Stomach smooth muscle (tissue), 2 donors: ENCODE data around the gene SLC12A7.

Experiments
- H3K27ac ChIP-seq: one replicate; pipeline ENCODE4 v1.7.0; 2013; ENCODE audit warnings: mild to moderate bottlenecking, low read length, inconsistent platforms
- H3K27me3 ChIP-seq, 2 donors: one replicate each; pipeline ENCODE4 v1.7.0; 2013; ENCODE audit warnings: low read length in 2 of 2; ENCODE audit not compliant: insufficient read depth in 2 of 2, control insufficient read depth in 1 of 2
- H3K36me3 ChIP-seq, 2 donors: one replicate each; pipeline ENCODE4 v1.7.0; 2013; ENCODE audit warnings: low read length in 2 of 2; ENCODE audit not compliant: control insufficient read depth in 2 of 2, insufficient read depth in 2 of 2
- H3K4me1 ChIP-seq: one replicate; pipeline ENCODE4 v1.7.0; 2013; ENCODE audit warnings: low read length; ENCODE audit not compliant: control insufficient read depth, insufficient read depth
- H3K4me3 ChIP-seq, 2 donors: one replicate each; pipeline ENCODE4 v1.7.0; 2013; ENCODE audit warnings: low read length in 2 of 2
- H3K9ac ChIP-seq, 2 donors: one replicate each; pipeline ENCODE4 v1.7.0; 2013; ENCODE audit warnings: low read length in 2 of 2, mild to moderate bottlenecking in 1 of 2
- H3K9me3 ChIP-seq, 2 donors: one replicate each; pipeline ENCODE4 v1.7.0; 2013; ENCODE audit warnings: low read length in 2 of 2; ENCODE audit not compliant: control insufficient read depth in 2 of 2
- donor health status: healthy.
- donor health status: Pancreatic carcinoma.

Gene SLC12A7

DNA sequence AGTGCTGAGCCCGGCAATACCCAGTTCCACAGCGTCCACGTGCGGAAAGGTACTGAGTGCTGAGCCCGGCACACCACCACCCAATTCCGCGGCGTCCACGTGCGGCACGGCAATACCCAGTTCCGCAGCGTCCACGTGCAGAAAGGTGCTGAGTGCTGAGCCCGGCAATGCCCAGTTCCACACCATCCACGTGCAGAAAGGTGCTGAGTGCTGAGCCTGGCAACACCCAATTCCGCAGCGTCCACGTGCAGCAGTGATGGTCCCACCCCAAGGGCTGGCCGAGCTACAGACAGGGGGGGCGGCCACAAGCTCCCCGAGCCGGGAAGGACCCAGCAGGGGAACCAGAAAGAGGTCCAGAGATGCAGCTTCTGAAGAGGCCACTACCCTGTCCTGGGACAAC lies 20.2 kb downstream of the SLC12A7 start:
- no peak overlapping the region for H3K9ac ChIP-seq
- H3K27ac ChIP-seq = peak overlapping the region; percentile 24
- H3K36me3 ChIP-seq = peaks cover 7 to 17% of the 10 kb centered on the region in 2 donors
- no peaks in the 10 kb centered on the region for H3K9me3 ChIP-seq
- H3K4me1 ChIP-seq = no peaks in the 10 kb centered on the region
- no peaks in the 10 kb centered on the region for H3K27me3 ChIP-seq
- H3K4me3 ChIP-seq = no peak overlapping the region

DNA sequence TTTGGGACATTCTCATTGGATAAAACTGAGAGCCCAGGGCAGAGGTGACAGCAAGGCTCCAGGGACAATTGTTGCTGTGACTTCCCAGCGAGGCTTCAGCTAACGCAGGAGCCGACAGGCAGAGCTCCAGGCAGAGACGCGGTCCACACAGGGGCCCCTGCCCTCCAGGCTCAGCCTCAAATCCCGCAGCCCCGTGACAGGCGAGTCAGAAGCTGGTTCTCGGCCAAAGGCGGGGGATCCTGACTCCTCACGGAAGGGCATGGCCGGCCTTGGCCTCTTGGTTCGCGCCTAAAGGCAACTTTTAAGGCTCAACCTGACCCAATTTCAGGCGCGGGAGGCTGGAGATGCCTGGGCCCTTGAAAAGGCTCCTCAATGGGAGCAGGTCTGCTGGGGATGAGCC lies 21.3 kb downstream of the SLC12A7 start:
- no peak overlapping the region for H3K9ac ChIP-seq
- no peaks in the 10 kb centered on the region for H3K27me3 ChIP-seq
- no peak overlapping the region for H3K4me3 ChIP-seq
- H3K4me1 ChIP-seq = no peaks in the 10 kb centered on the region
- H3K27ac ChIP-seq = no peak overlapping the region
- peaks cover 9 to 24% of the 10 kb centered on the region in 2 donors for H3K36me3 ChIP-seq
- H3K9me3 ChIP-seq = no peaks in the 10 kb centered on the region

DNA sequence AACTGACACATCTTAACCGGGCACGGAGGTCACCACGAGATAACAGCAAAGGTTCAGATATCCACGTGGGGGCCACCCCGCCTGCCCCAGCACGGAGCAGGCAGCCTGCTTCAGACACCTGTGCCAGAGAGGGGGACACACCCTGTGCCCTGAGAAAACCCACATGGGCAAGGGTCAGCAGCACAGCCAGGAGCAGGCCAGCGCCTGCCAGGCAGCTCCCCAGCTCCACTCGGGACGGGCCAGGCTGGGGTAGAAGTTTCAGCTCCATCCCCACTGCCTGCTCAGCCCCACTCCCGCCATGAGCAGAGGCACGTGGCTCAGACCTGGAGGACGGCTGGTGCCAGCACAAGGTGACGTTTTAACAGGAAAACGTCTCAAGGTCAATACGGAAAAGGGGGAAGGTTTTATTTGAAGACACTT lies 22.2 kb downstream of the SLC12A7 start:
- Histone ChIP-seq H3K27me3 (no peaks in the 10 kb centered on the region), H3K4me3 (no peak overlapping the region), H3K36me3 (peaks cover 12 to 30% of the 10 kb centered on the region in 2 donors), H3K4me1 (no peaks in the 10 kb centered on the region), H3K9ac (no peak overlapping the region), H3K27ac (no peak overlapping the region), H3K9me3 (no peaks in the 10 kb centered on the region)

DNA sequence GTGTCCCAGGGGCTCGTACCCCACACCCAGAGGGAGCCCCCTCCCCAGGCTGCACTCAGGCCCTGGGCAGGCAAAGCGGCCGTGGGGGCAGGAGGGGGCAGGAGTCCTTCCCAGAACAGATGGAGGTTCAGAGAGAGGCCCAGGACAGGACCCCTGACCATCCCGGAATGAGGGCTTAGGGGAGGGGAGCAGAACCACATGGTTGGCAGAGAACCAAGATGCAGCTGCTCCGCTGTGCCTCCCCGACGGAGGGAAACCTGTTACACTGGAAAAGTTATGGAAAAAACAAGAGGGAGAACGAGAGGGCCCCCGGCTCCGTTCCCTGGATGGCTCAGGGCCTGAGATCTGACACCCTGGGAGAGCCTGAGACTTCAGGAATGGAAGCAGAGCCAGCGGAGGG lies 22.7 kb downstream of the SLC12A7 start:
- H3K9me3 ChIP-seq = no peaks in the 10 kb centered on the region
- H3K27ac ChIP-seq = no peak overlapping the region
- peaks cover 12 to 34% of the 10 kb centered on the region in 2 donors for H3K36me3 ChIP-seq
- H3K4me1 ChIP-seq = no peaks in the 10 kb centered on the region
- H3K4me3 ChIP-seq = no peak overlapping the region
- no peak overlapping the region for H3K9ac ChIP-seq
- no peaks in the 10 kb centered on the region for H3K27me3 ChIP-seq

DNA sequence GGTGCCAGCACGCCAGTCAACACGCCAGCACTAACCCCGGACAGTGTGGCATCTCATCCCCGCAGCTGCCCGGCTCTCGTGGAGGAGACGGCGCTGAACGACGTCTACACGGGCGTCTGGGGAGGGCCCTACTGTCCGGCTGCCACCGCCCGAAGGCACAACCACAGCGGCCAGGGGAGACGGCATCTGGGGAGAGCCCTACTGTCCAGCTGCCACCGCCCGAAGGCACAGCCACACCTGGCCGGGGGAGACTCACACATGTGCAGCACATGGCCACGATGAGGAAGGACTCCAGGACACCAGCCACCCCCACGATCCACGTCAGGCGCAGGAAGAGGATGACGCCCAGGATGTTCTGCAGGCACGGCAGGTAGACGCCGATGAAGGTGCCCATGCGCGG lies 23.1 kb downstream of the SLC12A7 start:
- H3K36me3 ChIP-seq = peaks cover 12 to 34% of the 10 kb centered on the region in 2 donors
- no peak overlapping the region for H3K27ac ChIP-seq
- H3K4me1 ChIP-seq = no peaks in the 10 kb centered on the region
- H3K27me3 ChIP-seq = no peaks in the 10 kb centered on the region
- H3K4me3 ChIP-seq = no peak overlapping the region
- no peaks in the 10 kb centered on the region for H3K9me3 ChIP-seq
- no peak overlapping the region for H3K9ac ChIP-seq

DNA sequence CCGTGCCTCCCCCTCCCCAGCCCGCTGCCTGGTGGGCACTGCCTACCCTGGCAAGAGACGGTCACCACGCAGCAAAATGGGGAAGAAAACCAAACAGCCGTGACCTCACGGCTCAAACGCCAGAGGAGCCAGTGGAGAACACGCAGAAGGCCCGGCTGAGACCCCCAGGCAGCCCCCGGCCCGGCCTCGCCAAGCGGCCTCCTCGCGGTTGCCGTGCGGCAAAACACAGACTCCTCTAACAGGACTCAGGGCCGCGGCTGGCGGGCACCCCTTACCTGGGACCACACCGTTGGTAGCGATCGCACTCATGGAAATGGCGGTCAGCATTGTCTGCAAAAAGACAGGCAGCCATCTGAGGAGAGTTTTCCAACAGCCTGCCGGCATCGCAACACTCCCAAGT lies 23.8 kb downstream of the SLC12A7 start:
- no peaks in the 10 kb centered on the region for H3K4me1 ChIP-seq
- H3K27me3 ChIP-seq = no peaks in the 10 kb centered on the region
- H3K9ac ChIP-seq = no peak overlapping the region
- peaks cover 15 to 34% of the 10 kb centered on the region in 2 donors for H3K36me3 ChIP-seq
- no peaks in the 10 kb centered on the region for H3K9me3 ChIP-seq
- H3K27ac ChIP-seq = no peak overlapping the region
- no peak overlapping the region for H3K4me3 ChIP-seq

DNA sequence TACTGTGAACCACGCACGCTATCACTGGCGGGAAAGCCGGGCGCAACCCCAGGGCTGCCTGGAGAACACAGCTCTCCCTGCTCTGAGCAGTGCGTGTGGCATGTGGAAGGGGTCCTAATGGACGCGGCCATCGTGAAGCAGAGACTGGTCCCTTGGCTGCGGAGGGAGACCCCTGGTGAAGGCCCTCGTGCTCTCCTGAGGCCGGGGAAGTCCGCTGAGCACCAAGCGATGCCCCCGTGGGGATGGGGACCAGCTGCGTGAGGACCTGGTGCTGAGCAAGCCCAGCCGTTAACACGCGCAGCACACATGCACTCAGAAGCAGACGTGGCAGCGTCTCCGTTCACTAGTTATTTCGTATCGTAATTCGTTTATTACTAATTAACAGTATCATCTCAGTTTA lies 24.4 kb downstream of the SLC12A7 start:
- Histone ChIP-seq H3K27me3 (no peaks in the 10 kb centered on the region), H3K36me3 (peaks cover 15 to 31% of the 10 kb centered on the region in 2 donors), H3K4me3 (no peak overlapping the region), H3K27ac (no peak overlapping the region), H3K9ac (no peak overlapping the region), H3K9me3 (no peaks in the 10 kb centered on the region), H3K4me1 (no peaks in the 10 kb centered on the region)

DNA sequence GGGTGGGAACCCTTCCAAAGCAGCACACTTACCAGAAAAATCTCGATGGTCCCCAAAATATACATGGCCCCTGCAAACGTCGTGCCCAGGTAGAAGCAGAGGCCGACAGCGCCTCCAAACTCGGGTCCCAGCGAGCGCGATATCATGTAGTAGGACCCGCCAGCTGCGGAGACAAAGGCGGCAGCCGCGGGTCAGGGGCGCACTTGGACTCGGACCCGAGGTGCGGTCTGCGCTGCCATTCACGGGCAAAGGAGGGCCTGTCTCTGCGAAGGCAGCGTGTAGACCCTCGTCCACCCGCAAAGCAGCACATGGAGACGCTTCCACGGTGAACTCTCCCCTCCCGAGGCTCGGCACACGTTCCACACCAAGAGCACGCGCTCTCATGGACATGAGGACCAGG lies 25.0 kb downstream of the SLC12A7 start:
- H3K27ac ChIP-seq = no peak overlapping the region
- no peaks in the 10 kb centered on the region for H3K27me3 ChIP-seq
- no peaks in the 10 kb centered on the region for H3K4me1 ChIP-seq
- peaks cover 15 to 28% of the 10 kb centered on the region in 2 donors for H3K36me3 ChIP-seq
- H3K9ac ChIP-seq = no peak overlapping the region
- no peaks in the 10 kb centered on the region for H3K9me3 ChIP-seq
- no peak overlapping the region for H3K4me3 ChIP-seq

DNA sequence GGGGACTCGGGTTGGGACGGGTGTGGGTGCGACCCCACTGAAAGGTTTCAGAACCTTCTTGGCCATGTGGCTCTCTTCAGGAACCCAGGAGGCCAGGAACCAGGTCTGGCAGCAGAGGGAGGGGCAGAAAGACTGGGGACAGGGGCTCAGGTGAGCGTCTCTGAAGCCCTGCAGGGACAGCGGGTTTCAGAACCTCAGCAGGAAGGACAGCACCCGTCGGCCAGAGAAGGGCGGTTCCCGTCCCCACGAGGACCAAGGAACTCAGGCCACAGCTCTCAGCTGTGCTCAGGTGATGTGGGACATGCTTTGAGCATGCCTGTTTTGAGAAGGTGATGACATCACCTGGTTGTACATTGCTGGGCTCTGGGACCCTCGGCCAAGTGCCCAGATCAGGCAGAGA lies 25.7 kb downstream of the SLC12A7 start:
- H3K4me1 ChIP-seq = no peaks in the 10 kb centered on the region
- no peaks in the 10 kb centered on the region for H3K27me3 ChIP-seq
- peaks cover 19 to 30% of the 10 kb centered on the region in 2 donors for H3K36me3 ChIP-seq

DNA sequence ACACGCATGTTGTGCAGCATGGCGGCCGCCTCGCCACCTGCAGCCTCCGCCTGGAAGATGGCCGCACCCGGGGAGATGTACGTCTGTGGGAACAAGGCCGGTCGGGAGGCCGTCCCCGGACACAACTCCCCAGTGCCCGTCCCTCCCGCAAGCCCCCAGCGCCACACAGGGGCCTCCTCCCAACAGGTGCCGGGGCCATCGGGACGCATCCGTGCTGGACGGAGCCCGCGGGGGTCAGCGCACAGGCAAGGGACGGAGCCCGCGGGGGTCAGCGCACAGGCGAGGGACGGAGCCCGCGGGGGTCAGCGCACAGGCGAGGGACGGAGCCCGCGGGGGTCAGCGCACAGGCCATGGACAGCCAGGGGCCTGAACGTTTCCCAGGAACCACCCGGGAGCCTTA lies 26.5 kb downstream of the SLC12A7 start:
- Histone ChIP-seq H3K27me3 (no peaks in the 10 kb centered on the region), H3K4me3 (no peak overlapping the region), H3K27ac (no peak overlapping the region), H3K4me1 (no peaks in the 10 kb centered on the region), H3K36me3 (peaks cover 19 to 30% of the 10 kb centered on the region in 2 donors), H3K9me3 (no peaks in the 10 kb centered on the region), H3K9ac (no peak overlapping the region)

More for the DNA sequence above, 25.7 kb downstream of the SLC12A7 start:
- Histone ChIP-seq H3K9ac (no peak overlapping the region), H3K4me3 (no peak overlapping the region), H3K9me3 (no peaks in the 10 kb centered on the region), H3K27ac (no peak overlapping the region)

DNA sequence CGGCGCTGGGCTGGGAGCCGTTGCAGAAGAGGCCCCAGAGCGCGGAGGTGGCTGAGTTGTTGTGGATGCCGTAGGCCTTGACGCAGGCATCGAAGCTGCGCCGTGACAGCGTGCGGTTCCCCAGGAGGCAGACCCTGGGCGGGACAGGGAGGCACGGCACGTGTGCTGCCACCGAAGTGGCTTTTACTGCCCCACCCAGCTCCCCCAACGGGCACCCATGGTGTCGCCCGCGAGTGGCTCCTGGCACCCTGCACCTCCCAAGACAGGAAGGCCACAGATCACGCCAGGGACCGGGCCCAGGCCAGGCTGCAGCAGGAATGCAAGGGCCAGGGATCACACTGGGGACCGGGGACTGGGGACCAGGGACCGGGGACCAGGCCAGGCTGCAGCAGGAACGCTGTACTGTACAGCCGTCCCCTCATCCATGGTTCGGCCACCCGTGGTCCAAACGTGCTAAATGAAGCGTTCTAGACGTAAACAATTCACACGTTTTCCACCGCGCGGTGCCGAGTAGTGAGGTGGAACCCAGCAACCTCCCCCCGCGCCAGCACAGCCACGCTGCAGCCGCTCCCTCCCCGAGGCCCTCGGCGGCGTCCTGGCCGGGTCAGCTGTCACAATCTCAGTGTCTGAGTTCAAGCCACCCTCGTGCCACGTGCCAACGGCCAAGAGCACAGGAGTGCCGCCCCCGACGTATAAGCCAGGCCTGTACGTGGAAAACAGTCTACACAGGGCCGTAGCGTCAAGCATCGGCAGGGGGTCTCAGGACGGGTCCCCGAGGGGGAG lies 27.8 kb downstream of the SLC12A7 start:
- H3K27ac ChIP-seq = no peak overlapping the region
- H3K36me3 ChIP-seq = peaks cover 20 to 33% of the 10 kb centered on the region in 2 donors
- no peak overlapping the region for H3K9ac ChIP-seq

More for the DNA sequence above, 27.8 kb downstream of the SLC12A7 start:
- no peak overlapping the region for H3K4me3 ChIP-seq
- H3K9me3 ChIP-seq = no peaks in the 10 kb centered on the region
- no peaks in the 10 kb centered on the region for H3K4me1 ChIP-seq
- no peaks in the 10 kb centered on the region for H3K27me3 ChIP-seq
